GM12872 (cell line): ENCODE data around the gene PAPLN.

Experiments used
- TF ChIP-seq, protein P1 (sequence below): IDR thresholded peaks from 3 replicates; pipeline ENCODE4 v1.5.1; 2011; ENCODE audit warnings: low read depth, mild to moderate bottlenecking, low read length, moderate library complexity; ENCODE audit not compliant: insufficient read depth

The PAPLN gene

DNA sequence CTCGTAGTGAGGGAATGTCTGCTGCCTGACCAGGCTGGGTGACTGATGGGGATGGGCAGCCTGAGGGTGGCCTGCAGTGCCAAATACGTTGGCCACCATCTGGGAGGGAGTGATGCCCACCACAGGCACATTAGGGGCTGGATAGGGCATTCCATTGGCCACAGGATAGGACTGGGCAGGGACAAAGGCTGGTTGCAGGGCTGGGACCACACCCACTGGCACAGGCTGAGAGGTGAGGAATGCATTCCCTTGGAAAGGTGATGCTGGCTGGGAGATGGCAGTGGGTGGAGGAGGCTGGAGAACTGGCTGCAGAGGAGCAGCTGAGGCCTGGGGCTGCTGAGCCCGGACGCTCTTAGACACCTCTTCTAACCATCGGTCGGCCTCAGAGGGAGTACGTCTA lies 39.5 kb downstream of the PAPLN start:
- TF ChIP-seq, protein P1, sequence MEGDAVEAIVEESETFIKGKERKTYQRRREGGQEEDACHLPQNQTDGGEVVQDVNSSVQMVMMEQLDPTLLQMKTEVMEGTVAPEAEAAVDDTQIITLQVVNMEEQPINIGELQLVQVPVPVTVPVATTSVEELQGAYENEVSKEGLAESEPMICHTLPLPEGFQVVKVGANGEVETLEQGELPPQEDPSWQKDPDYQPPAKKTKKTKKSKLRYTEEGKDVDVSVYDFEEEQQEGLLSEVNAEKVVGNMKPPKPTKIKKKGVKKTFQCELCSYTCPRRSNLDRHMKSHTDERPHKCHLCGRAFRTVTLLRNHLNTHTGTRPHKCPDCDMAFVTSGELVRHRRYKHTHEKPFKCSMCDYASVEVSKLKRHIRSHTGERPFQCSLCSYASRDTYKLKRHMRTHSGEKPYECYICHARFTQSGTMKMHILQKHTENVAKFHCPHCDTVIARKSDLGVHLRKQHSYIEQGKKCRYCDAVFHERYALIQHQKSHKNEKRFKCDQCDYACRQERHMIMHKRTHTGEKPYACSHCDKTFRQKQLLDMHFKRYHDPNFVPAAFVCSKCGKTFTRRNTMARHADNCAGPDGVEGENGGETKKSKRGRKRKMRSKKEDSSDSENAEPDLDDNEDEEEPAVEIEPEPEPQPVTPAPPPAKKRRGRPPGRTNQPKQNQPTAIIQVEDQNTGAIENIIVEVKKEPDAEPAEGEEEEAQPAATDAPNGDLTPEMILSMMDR: no peak

DNA sequence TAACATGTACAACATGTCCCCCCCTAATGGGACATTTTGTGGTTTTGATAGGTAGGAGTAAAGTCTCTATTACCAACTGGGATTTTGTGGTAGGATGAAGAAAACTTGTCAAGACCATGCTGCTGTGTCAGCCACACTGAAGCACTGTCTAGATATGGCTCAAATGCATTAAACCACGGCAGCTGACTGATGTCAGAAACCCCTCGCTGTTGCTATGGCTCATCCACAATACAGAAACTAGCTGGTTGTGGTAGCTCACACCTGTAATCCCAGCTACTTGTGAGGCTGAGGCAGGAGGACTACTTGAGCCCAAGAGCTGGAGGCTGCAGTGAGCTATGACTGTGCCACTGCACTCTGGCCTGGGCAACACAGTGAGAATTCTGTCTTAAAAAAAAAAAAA lies 40.1 kb downstream of the PAPLN start:
- TF ChIP-seq, protein P1: no peak

DNA sequence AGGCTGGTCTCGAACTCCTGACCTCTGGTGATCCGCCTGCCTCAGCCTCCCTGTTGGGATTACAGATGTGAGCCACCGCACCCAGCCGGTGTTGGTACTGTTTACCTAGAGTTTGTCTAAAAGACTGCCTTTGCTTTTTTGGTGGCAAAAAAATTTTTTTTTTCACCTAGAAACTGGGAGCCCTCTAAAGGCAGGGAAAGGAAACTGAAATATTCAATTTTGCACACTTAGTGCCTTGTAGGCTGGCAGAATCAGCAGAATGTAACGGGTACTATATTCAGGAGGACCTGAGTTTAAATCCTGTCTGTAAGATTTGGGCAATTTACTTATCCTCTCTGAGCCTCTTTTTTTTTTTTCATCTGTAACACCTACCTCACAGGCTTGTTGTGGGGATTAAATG lies 43.6 kb downstream of the PAPLN start:
- TF ChIP-seq, protein P1: no peak

DNA sequence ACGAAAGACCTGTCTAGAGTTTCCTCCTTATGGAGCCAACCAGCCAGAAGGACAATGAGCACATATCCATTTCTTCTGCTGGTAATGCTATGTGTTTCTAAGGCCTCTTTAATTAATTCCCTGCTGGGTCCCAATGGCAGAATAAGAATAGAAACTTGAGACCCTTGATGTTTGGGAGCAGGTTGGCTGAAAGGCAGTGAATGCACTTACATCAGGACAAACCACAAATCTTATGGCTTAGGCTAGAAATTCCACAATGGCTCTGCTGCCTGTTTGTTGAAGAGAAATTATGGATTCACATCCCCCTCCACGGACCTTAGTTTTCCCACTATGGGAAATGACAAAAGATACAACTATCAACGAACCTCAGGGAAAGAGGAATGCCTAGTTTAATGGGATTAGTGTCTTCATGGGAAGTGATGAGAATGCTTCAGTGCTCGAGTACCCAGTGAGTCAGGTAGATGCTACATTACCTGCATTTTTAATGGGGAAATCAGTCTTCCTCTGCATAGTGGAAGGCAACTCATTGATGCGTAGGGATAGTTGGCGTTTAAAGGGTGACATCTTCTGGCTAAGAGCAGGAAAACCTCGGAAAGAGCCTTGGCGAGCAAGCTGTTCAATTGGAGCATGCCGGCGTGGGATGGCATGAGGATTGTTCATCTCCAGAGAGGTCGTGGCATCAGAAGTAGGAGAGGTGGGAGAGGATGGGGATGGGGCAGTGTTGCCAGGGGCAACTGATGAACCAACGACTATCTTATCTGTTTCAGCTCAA lies 46.5 kb downstream of the PAPLN start:
- TF ChIP-seq, protein P1: no peak

DNA sequence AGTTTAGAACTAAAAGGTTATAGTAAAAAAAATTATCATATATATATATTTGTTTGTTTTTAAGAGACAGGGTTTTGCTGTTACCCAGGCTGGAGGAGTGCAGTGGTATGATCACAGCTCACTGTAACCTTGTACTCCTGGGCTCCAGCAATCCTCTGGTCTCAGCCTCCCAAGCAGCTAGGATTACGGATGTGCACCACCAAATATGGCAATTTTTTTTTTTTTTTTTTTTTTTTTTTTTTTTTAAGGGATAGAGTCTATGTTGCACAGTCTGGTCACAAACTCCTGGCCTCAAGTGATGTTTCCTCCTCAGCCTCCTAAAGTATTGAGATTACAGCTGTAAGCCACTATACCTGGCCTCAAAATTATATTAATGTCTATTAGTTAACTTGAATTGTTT lies 48.7 kb downstream of the PAPLN start:
- TF ChIP-seq, protein P1: no peak

DNA sequence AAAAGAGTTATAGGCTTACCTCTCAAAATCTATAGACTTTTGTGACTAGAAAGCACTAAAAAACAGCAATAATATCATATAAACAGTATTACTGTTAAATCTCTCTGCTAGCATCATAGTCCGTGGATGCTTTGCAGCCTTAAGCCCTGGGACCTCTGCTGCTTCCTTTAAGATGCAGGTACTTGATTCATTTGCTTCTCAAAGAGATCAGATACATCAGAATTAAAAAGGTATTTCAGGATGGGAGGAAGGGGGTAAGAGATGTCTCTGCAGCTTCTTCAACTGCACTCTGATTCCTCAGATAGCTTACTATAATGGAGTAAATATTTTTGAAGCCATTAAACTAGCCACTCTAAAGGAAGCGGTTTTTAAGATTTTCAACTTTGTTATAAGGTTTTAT lies 49.3 kb downstream of the PAPLN start:
- TF ChIP-seq, protein P1: no peak

DNA sequence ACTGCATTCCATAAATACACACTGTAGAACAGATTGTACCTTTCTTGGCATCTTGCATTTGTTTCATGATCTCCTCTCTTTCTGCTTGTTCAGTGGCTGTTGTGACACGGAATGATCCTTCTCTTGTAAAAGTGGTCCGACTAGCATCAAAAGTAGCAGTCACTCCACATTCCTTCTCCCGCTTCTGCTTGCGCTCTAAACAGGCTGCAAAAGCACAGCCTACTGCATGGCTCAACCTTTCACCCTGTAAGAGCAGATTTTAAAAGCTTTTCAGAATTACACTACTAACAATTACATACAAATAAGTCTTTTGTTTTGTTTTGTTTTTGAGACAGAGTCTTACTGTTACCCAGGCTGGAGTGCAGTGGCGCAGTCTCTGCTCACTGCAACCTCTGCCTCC lies 49.8 kb downstream of the PAPLN start:
- TF ChIP-seq, protein P1: no peak
